Measurements from ENCODE around the gene MREG. TPM values are rescaled to one million over a fixed set of nuclear protein-coding genes. Genes with fewer than 3 reads are reported as not detected.
"Not testable (repeated sequence)": the region's sequence is repeated elsewhere in the genome, so short reads cannot be mapped to it uniquely, and the experiment has no call there.

The MREG gene
- total and polyA plus RNA-seq, 4 donors, result 0.87 to 3.1 (median 2.7) TPM

DNA sequence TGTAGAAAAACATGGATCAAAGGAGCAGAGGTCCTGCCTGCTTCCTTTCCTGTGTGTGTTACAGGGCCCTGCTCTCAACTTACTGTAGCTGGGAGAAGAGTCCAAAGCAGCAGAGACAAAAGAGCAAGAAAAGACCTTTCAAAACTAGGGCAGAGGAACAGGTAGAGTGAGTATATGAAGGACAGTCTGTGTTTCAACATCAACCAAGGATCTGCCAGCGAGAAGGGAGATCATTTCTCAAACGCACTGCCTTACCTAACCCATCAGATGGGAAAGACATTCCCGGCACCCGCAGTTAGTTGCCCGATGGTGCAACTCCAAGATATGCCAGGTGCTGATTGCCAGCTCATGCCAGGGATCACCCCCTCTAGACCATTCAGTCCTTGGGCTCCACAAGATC lies 41.7 kb downstream of the MREG start:
- H3K36me3 ChIP-seq (ENCODE audit: control insufficient read depth in 4 of 4, insufficient read depth in 3 of 4, low read depth in 1 of 4, low read length in 3 of 4), result peaks cover 3 to 10% (median 9%) of the 10 kb centered on the region in 4 donors
- WGBS, result 99% methylated on average over 5 of the region's 5 CpGs
- DNase-seq (ENCODE audit: low spot score), result no peak
- no peaks in the 10 kb centered on the region for H3K9me3 ChIP-seq (ENCODE audit: control insufficient read depth in 4 of 4, low read length in 3 of 4)
- TF ChIP-seq REST (IDR thresholded peaks at IDR 0.05) (no peak), HNF4G (IDR thresholded peaks at IDR 0.05) (no peak)
- H3K4me3 ChIP-seq (ENCODE audit: low read depth in 1 of 3, low read length in 3 of 3), result no peak overlapping the region
- peaks cover 0 to 6% (median 4%) of the 10 kb centered on the region in 4 donors for H3K4me1 ChIP-seq (ENCODE audit: control insufficient read depth in 4 of 4, insufficient read depth in 4 of 4, low read length in 3 of 4)
- H3K9ac ChIP-seq (ENCODE audit: low read depth in 1 of 2, low read length in 2 of 2), result no peak overlapping the region
- no peaks in the 10 kb centered on the region for H3K27me3 ChIP-seq (ENCODE audit: control insufficient read depth in 4 of 4, insufficient read depth in 4 of 4, low read length in 3 of 4)
- H3K27ac ChIP-seq (ENCODE audit: low read depth in 1 of 2, low read length in 2 of 2), result no peak overlapping the region

GRCh38 chr2:215970894-215971293 lies 42.5 kb downstream of the MREG start:
- WGBS, result 94% methylated on average over 4 of the region's 4 CpGs
- not testable (repeated sequence) for H3K4me1 ChIP-seq (ENCODE audit: control insufficient read depth in 4 of 4, insufficient read depth in 4 of 4, low read length in 3 of 4); DNase-seq (ENCODE audit: low spot score)

GRCh38 chr2:215970425-215970824 lies 42.9 kb downstream of the MREG start:
- peaks cover 0 to 6% (median 4%) of the 10 kb centered on the region in 4 donors for H3K4me1 ChIP-seq (ENCODE audit: control insufficient read depth in 4 of 4, insufficient read depth in 4 of 4, low read length in 3 of 4)
- H3K36me3 ChIP-seq (ENCODE audit: control insufficient read depth in 4 of 4, insufficient read depth in 3 of 4, low read depth in 1 of 4, low read length in 3 of 4), result peaks cover 3 to 10% (median 9%) of the 10 kb centered on the region in 4 donors
- no peak overlapping the region for H3K27ac ChIP-seq (ENCODE audit: low read depth in 1 of 2, low read length in 2 of 2)
- no peaks in the 10 kb centered on the region for H3K27me3 ChIP-seq (ENCODE audit: control insufficient read depth in 4 of 4, insufficient read depth in 4 of 4, low read length in 3 of 4)
- no peak for TF ChIP-seq GABPA (IDR thresholded peaks at IDR 0.05 in 1 of 2, conservative IDR thresholded peaks at IDR 0.05 in 1 of 2)
- no peak overlapping the region for H3K9ac ChIP-seq (ENCODE audit: low read depth in 1 of 2, low read length in 2 of 2)
- H3K9me3 ChIP-seq (ENCODE audit: control insufficient read depth in 4 of 4, low read length in 3 of 4), result no peaks in the 10 kb centered on the region
- no peak overlapping the region for H3K4me3 ChIP-seq (ENCODE audit: low read depth in 1 of 3, low read length in 3 of 3)
- WGBS, result 96% methylated on average over 5 of the region's 5 CpGs
- no peak for DNase-seq (ENCODE audit: low spot score)

More at GRCh38 chr2:215970894-215971293, 42.5 kb downstream of the MREG start:
- not testable (repeated sequence) for H3K27me3 ChIP-seq (ENCODE audit: control insufficient read depth in 4 of 4, insufficient read depth in 4 of 4, low read length in 3 of 4); H3K27ac ChIP-seq (ENCODE audit: low read depth in 1 of 2, low read length in 2 of 2); H3K4me3 ChIP-seq (ENCODE audit: low read depth in 1 of 3, low read length in 3 of 3); H3K9ac ChIP-seq (ENCODE audit: low read depth in 1 of 2, low read length in 2 of 2); H3K9me3 ChIP-seq (ENCODE audit: control insufficient read depth in 4 of 4, low read length in 3 of 4); H3K36me3 ChIP-seq (ENCODE audit: control insufficient read depth in 4 of 4, insufficient read depth in 3 of 4, low read depth in 1 of 4, low read length in 3 of 4)

DNA sequence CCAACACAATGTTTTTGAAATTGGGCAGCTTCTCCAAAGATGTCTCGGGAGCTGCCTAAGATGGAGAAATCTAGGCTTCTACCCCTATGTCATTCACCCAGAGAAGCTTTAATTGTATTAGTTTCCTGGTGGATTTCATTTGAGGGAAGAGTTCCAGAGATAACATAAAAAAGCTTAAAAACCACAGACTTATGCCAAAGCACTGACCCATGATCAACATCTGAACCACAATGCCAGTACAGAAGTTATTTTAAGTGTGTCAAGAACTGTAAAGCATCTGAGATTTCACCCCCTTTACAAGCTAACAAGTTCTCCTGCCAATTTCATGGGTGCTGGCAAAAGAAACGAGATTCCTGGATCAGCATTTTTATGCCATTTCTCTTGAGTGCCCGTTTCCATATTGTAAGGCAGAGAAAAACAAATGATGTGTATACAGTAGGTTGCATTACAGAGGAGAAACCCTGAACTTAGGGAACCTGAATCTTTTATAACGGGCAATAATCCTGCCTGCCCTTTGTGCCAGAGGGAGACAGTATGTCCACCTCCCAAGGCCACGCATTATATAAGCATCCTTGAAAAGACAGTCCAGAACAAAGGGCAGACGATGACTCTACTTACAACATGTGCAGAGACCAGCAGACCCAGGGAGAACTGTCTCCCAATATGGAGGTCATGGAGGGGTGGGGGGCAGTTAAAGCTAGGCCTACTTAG lies 44.1 kb downstream of the MREG start:
- DNase-seq (ENCODE audit: low spot score), result no peak
- Histone ChIP-seq H3K27me3 (ENCODE audit: control insufficient read depth in 4 of 4, insufficient read depth in 4 of 4, low read length in 3 of 4) (no peaks in the 10 kb centered on the region), H3K9ac (ENCODE audit: low read depth in 1 of 2, low read length in 2 of 2) (no peak overlapping the region), H3K36me3 (ENCODE audit: control insufficient read depth in 4 of 4, insufficient read depth in 3 of 4, low read depth in 1 of 4, low read length in 3 of 4) (peaks cover 3 to 14% (median 10%) of the 10 kb centered on the region in 4 donors), H3K9me3 (ENCODE audit: control insufficient read depth in 4 of 4, low read length in 3 of 4) (no peaks in the 10 kb centered on the region), H3K4me1 (ENCODE audit: control insufficient read depth in 4 of 4, insufficient read depth in 4 of 4, low read length in 3 of 4) (peaks cover 0 to 3% (median 2%) of the 10 kb centered on the region in 4 donors), H3K27ac (ENCODE audit: low read depth in 1 of 2, low read length in 2 of 2) (no peak overlapping the region), H3K4me3 (ENCODE audit: low read depth in 1 of 3, low read length in 3 of 3) (no peak overlapping the region)
- 93% methylated on average over 6 of the region's 6 CpGs for WGBS
- no peak for TF ChIP-seq YY1 (IDR thresholded peaks at IDR 0.05)
- TF ChIP-seq RAD21 (IDR thresholded peaks at IDR 0.05), result no peak
- TF ChIP-seq, protein P1, sequence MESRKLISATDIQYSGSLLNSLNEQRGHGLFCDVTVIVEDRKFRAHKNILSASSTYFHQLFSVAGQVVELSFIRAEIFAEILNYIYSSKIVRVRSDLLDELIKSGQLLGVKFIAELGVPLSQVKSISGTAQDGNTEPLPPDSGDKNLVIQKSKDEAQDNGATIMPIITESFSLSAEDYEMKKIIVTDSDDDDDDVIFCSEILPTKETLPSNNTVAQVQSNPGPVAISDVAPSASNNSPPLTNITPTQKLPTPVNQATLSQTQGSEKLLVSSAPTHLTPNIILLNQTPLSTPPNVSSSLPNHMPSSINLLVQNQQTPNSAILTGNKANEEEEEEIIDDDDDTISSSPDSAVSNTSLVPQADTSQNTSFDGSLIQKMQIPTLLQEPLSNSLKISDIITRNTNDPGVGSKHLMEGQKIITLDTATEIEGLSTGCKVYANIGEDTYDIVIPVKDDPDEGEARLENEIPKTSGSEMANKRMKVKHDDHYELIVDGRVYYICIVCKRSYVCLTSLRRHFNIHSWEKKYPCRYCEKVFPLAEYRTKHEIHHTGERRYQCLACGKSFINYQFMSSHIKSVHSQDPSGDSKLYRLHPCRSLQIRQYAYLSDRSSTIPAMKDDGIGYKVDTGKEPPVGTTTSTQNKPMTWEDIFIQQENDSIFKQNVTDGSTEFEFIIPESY (IDR thresholded peaks at IDR 0.05), result no peak
- no peak for TF ChIP-seq NR2F2 (IDR thresholded peaks at IDR 0.05)
- no peak for TF ChIP-seq FOXA1 (IDR thresholded peaks at IDR 0.05)
- TF ChIP-seq CTCF (IDR thresholded peaks at IDR 0.05; ENCODE audit: low read depth, low read length, missing input control), result no peak
- no peak for TF ChIP-seq RXRA (IDR thresholded peaks at IDR 0.05)
- TF ChIP-seq REST (IDR thresholded peaks at IDR 0.05), result no peak

Measured in liver (tissue), 9 donors.